GM18861 (cell line): ENCODE measurements around the gene MMP11.

Experiments used
- ATAC-seq: cut with Tn5 transposase; IDR thresholded peaks from one replicate; pipeline ENCODE4 v1.9.1; 2021; ENCODE audit not compliant: unreplicated experiment

MMP11 gene

DNA sequence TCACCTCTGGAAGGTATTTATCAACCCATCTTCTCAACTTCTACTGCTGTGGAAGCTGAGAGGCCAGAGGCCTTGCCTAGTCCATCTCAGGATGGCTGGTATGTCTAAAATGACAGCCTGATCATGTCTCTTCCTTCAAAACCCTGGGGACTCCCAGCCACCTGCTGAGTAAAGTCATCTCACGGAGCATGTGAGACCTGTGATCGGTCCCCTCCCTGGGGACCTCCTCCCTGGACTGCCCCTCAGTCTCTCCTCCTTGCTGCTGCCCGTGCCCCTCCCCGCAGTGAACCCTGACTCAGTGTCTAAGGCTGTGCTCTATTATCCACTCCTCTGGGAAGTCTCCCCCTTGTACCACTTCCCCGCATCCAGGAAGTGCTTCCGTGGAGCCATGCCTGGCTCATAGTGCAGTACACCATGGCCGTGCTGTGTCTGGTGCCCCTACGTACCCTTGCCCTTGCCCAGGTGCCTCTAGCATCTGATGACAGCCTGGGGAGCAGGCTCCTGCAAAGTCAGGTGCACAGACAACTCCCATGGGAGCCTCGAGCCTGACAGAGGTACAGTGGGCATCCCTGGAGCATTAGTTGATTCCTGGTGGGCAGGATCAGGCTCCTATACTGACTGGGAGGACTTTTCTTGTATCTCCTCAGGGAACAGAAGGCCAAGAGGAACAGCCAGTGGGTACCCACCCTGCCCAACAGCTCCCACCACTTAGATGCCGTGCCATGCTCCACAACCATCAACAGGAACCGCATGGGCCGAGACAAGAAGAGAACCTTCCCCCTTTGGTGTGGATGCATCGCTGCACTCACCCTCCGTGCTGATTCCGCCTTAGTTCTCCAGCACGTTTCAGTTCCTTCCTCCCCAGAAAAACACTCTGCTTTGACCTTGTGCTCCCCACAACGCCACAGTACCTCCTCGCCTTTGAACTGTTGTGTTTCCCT is 27.9 kb downstream of the MMP11 start:
- ATAC-seq, result peak; percentile 65

DNA sequence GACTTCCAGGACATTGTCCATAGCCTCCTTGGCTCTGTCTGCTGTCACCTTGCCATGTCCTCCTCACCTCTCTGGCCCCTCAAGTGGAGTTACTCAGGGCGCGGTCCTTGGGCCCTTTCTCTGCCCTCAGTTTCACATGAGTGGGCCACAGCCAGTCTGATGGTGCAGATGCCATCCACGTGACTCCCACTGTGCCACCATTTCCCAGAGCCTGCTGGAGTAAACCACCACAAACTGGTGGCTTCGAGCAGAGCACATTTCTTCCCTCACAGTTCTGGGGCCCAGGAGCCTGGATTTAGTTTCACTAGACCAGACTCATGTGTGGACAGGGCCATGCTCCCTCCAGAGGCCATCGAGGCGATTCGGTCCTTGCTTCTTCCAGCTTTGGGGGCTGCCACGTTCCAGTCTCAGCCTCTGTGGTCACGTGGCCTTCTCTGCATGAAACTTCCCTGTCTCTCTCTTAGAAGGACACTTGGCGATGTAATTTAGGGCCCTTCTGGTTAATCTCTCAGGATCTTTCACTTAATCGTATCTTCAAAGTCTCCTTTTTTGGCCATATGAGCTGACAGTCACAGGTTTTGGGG is 28.7 kb downstream of the MMP11 start:
- ATAC-seq, result peak; percentile 3

DNA sequence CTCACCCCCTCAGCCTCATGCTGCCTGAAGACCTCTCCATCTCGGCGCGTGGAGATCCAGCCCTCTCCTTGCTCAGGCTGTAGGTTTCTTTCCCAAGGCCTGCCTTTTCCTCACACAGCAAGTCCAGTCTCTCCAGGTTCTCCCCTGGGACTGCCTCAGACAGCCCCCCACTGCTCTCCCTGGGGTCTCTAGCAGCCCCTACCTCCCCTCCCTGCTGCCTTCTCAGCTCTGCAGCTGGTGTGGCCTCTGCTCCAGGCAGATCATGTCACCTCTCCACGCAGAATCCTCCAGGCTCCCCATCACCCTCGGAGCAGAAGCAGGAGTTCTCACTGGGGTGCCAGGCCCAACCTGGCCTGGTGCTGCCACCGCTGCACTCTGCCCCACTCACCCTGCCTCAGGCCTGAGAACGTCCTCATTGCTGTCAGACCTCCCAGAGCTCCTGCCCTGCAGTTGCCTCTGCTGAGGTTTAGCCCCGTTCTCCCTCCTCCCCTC is 29.3 kb downstream of the MMP11 start:
- ATAC-seq, result no peak

DNA sequence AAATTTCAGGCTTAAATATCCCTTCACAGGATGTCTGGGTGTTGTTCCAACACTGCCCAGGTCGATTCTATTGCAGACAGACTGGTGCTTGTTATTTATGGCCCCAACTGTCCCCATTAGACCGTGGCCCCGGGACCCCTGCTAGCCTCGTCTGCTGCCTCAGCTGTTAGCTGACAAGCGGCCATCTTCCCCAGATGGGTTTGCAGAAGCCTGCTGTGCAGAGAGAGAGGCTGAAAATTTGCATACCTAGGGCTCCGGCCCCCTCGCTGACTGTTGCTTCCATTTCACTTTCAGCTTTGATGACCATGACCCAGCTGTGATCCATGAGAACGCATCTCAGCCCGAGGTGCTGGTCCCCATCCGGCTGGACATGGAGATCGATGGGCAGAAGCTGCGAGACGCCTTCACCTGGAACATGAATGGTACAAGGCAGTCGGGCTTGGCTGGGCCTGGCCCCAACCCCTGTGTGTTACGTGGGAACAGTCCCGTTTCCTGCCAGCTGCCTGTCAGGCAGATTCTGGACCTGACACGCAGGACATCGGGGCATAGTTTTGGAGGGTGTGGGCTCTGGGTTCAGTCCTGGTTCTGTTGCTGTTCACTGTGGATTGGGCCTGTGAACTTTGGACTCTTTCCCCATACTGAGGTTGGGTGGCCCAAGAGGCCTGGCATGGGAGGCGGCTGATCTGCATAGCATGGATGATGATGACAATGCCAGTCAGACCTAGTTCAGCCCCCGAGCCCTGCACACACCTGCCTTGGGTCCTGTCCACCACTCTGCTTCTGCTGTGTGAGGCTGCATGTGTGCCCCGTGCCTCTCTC is 30.6 kb downstream of the MMP11 start:
- ATAC-seq, result no peak

DNA sequence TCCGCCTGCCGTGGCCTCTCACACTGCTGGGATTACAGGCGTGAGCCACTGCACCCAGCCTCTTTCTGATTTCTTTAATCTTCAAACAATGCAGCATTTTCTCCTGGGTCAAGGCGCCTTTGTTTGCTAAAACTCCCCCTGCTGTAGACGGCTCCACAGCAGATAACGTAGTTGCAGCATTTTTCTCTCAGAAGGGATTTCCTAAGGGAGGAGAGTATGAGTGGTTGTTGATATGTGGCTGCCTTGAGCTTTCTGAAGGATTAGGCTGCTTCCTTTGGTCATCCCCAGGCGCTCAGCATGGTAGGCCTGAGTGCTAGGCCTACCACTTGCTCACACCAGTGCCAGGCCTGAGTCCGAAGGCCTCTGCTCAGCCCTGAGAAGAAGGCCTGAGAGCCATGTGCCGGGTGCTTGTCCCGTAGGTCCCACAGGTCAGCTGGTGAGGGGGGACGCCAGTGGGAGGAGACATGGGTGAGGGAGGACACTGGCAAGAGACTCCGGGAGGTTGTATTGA is 32.2 kb downstream of the MMP11 start:
- ATAC-seq, result no peak

DNA sequence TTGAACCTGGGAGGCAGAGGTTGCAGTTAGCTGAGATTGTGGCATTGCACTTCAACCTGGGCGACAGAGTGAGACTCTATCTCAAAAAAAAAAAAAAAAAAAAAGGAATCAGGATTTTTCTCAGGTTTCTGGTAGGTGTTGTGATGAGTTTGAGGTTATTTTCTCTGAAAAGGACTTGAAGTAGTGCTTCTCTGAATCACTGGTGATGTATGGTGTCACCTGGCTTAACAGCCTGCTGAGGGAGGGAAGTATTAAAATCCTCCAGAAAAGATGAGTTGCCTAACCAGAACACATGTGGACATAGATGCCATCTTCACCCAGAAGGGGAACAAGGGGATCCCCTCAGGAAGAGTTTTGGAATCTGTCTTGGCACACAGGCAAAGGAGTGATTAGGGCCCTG is 34.2 kb downstream of the MMP11 start:
- no peak for ATAC-seq

DNA sequence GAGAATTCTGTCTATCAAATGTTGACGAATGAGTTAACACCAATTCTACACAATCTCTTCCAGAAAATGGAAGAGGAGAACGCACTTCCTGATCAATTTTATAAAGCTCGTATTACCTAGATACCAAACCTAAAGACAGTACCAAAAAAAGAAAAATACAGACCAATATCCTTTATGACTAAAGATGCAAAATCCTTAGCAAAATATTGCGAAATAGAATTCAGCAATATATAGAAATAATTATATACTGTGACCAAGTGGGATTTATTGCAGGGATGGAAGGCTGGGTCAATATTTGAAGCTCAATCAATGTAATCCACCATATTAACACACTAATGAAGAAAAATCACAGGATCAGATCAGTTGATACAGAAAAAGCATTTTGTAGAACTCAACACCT is 39.7 kb downstream of the MMP11 start:
- ATAC-seq, result no peak

DNA sequence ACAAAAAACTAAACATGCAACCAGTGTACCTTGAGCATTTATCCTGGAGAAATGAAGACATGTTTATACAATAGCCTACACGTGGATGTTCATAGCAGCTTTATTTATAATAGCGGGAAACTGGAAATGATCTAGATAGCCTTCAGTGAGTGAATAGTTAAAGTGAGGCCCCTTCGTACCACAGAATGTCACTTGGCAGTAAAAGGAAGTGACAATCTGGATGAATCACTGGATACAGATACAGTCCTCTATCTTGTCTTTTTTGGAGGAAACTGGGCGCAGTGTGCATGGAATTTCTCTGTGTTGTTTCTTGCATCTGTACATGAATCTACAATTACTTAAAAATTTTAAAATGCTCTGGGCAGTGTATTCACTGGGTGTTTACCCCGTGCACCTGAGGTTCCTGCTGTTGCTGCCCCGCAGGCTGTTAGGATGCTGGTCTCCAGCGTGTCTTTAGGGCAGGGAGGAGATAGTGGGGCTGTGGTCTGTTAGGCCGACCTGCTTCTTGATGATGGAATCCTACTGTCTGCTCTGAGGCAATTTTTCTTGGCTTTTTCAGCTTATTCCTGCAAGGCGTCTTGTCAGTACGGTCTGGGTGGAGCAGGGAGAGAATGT is 43.0 kb downstream of the MMP11 start:
- ATAC-seq, result no peak

DNA sequence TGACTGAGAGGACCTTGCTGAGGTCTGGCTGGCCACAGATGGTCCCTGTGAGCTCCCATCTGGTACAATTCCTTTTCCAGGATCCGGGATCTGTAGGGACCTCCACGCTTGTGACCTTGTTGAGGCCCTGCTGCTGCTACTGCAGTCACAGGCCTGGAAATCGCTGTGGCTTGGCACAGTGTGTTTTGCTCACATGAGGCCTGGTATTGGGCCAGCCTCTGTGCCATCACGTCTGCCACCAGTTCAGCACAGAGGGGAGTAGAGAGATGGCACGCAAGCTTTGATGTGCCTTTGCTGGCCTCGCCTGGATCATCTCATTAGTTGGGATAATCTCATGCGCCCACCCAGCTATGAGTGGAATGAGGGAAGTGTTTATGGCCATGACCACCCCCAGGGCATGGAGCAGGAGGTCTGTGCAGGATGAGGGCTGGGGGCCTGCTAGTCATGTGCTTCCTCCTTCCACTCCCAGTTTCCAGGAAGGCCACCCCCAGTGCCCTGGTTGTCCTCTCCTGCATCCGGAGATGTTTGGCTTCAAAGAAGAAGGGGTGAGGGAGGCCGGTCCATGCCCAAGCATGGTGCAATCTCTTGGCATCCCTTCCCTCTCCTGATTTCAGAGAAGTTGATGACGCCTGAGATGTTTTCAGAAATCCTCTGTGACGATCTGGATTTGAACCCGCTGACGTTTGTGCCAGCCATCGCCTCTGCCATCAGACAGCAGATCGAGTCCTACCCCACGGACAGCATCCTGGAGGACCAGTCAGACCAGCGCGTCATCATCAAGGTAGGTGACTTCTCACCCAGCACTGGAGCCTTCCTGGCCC is 43.7 kb downstream of the MMP11 start:
- no peak for ATAC-seq

DNA sequence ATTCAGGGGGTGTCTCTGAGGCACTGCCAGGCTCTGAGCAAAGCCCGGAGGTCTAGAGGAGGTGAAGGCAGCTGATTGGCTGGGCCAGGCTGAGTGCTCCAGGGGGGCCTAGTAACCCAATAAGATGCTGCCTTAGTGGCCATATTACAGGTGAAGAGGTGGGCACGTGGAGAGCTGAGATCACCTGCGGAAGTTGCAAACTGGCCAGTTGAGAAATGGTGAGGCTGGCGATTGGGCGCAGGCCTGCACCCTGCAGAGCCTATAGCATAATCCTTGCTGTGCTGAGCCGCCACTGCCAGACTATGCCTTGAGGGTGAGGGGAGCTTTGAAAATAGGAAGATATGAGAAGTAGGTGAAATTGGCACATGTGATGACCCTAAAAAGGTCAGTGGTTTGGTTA is 44.5 kb downstream of the MMP11 start:
- no peak for ATAC-seq

DNA sequence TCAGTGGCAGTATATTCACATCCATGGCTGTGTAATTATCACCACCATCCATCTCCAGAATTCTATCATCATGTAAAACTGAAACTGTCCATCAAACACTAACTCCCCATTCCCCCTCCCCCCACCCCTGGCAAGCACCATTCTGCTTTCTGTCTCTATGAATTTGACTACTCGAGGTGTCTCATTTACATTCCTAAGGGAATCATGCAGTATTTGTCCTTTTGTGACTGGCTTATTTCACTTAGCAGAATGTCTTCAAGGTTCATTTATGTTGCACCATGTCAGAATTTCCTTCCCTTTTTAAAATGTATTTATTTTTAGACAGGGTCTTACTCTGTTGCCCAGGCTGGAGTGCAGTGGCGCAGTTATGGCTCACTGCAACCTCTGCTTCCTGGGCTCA is 45.9 kb downstream of the MMP11 start:
- ATAC-seq, result no peak

DNA sequence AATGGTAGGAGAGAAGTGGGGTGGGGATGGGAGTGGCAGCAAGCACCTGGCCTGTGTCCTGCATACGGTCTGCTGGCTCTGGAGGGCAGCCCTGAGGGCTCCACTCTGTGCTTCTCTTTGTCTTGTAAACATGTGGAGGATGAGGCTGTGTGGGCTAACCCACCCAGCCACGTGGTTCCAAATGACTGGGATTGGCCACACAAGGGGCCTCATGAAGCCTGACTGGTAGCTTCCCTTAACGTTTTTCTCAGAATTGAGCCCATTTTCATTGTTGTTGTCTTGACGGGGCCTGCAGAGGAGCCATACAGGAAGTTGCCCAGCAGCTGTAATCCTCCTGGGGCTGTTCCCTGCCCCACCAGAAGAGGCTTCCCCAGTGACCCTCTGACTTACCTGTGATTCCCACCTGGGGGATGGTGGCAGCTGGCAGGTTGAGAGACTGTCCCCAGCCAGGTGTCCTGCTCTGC is 48.1 kb downstream of the MMP11 start:
- no peak for ATAC-seq

DNA sequence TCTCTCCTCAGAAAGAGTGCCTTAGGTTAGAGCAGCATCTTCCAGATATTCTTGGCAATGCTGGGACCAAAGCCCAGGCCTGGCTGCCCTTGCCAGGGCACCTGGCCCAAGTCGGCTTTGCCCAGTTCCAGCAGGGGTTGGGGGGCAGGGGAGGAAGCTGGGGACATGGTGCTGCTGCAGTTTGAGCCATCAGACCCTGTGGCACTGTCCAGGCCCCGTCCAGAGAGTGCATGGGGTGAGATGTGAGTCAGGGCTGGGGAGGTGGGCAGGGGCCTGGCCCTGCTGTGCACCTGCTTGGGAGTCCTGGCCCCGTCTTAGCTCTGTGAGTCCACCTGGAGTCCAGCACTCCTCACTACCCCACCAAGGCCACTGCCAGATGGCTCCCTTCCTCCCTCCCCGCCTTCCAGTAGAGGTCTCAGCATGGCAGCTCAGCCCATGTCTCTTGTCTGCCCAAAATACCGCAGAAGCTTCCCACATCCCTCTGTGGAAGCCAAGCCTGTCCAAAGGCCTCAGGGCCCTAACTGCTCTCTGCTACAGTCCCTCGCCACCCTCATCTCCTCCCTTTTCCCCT is 49.5 kb downstream of the MMP11 start:
- no peak for ATAC-seq

DNA sequence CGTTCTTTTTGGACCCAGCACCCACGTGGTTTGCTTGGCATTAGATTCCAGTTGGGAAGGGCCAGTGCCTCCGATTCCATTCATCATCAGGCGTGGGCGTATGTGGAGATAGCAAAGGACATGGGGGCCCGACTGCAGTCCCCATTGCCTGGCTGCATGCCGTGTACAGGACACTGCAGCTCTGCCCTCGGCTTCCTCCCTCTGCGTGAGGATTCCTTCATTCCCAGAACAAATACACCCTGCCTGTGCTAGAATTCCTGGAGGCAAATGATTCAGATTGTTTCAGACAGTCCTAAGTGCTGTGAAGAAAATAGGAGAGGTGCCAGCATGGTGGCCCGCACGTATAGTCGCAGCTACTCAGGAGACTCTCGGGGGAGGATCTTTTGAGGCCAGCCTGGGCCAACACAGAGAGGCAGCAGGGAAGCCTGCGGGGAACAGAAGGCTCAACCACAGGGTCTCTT is 50.7 kb downstream of the MMP11 start:
- no peak for ATAC-seq

DNA sequence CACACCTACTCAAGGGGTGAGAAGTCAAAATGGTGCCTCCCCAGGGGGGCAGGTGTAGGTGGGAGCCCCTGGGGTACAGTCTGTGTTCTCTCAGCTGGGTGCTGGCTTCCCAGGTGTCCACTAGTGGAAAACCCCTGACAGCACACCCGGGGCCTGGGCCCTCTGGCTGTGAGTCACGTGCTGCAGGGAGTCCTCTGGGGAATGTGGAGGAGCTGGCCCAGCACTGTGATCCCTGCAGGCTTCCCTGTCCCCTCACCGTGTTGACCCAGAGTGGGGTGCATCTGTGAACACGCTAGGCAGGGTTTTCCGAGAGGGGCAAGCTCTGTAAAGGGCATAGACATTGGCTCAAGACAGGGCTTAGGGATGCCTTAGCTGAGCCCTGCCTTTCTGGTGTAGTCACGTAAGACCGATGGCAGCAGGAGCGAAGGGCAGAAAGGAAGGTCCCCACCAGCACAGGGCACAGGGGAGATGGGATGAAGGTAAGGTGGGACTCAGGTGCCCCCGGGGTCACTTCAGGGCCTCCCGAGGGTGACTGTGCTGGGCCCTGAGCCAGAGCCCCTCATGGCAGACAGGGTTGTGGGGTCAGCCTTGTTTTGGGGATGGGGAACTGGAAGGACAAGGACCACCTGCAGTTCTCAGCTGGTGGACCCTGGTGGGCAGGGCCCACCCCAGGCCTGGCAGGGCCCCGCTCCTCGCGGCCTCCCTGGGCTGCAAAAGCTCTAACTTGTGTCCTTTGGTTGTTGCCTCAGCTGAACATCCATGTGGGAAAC is 52.0 kb downstream of the MMP11 start:
- no peak for ATAC-seq

DNA sequence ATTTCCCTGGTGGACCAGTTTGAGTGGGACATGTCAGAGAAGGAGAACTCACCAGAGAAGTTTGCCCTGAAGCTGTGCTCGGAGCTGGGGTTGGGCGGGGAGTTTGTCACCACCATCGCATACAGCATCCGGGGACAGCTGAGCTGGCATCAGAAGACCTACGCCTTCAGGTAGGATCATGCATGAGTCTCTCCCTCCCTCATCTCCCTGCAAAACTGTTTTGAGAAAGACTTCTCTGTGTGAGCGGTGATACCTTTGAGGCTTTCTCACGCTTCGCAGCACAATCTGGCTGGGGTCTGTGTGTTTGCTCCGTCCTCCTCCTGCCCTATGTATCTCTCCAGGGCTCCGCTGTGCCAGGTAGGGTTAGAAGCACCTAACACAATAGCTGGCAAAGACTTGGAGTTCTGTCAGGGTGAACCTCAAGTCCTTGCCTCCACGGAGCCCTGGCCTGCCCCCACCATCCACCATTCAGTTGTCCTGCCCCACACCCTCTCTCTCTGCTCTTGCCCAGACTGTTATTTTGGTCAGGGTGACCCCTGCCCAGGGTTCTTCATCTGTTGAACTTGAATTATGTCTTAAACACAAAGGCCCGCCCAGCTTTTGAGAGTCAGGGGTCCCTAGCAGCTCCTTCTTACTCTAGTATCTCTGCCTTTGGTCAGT is 52.7 kb downstream of the MMP11 start:
- no peak for ATAC-seq

DNA sequence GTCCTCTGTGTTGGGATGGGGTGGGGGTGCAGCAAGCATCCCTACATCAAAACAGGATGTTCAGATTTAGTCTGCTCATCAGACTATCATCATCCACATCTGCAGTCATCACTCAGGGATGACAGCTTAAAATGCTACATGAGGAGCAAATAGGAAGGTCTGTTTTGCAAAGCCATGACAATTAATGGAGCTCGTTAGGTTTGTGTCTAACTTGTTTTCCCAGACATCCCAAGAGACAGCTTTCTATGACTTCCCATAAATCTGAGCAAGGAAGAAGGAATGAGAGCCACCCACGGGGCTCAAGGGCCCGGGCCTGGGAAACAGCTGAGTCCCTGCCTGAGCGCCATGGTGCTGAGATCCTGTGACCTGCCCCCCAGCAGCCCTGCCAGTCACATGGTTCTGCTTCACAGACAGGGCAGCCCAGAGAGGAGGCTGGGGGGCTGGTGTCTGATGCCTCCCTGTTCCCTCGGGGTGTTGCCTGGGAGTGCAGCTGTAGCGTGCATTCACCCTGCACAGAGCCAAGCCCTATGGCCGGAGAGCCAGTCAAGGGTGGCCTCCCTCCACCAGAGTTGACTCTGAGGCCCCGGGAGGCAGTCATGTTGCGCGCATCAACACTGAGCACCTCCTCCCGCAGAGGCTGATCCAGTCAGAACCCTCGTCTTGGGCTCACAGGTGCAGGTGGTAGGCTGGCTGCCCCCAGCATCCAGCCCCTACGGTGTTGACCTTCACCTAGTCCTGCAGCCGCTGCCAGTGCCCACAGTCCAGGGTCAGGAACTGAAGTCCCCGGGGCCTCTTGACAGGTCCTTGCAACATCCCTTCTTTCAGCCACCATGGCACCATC is 54.1 kb downstream of the MMP11 start:
- ATAC-seq, result no peak
